HK-2 (cell line): ENCODE data around the gene ZNF225.
"Not testable (repeated sequence)": the region's sequence is repeated elsewhere in the genome, so short reads cannot be mapped to it uniquely, and the experiment has no call there.

Experiments
- DNase-seq: peaks from one replicate; pipeline ENCODE4 v3.0.0-alpha.2; 2018; ENCODE audit not compliant: unreplicated experiment

Gene ZNF225

DNA sequence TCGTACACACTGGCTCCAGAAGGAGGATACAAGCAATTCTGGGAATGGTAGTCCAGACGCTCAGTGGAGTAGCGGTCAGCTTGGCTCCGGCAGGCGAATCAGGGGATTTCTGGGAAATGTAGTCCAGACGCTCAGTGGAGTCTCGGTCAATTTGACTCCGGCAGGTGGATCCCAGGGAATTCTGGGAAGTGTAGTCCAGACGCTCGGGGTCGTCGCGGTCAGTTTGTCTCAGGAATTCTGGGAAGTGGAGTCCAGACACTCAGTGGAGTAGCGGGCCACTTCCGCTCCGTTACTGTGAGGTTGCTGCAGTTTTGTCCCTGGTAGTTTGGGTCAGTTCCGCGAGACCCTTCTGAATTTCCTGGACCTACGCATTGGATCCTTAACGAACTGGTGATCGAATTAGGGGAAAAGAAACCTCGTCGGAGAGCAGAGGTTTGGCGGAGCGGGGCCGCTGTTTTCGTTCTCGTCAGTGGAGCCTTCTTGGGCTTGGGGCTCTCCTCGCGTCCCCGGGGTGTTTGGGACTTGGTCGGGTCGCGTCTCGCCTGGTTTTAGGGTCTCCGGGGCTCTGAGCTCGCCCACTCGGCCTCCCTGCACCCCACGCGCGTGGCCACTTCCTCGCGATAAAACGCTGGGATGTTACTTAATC, at the start of gene ZNF225:
ZNF225 (plus strand) TSS at position 262 of the 646 bp plus-strand sequence. CDS start 2,429 bp downstream, outside the sequence.
- peak; percentile 94 for DNase-seq

GRCh38 chr19:44066305-44066704, 46.9 kb upstream of the ZNF225 start:
- DNase-seq: no peak

GRCh38 chr19:44069415-44069814, 43.8 kb upstream of the ZNF225 start:
- DNase-seq: no peak

GRCh38 chr19:44071824-44072542, 41.2 kb upstream of the ZNF225 start, which contains the start of gene ZNF284:
ZNF284 (plus strand) TSS chr19:44072159; CDS start chr19:44076390, 4,231 bp downstream.
- DNase-seq: peak; percentile 87

DNA sequence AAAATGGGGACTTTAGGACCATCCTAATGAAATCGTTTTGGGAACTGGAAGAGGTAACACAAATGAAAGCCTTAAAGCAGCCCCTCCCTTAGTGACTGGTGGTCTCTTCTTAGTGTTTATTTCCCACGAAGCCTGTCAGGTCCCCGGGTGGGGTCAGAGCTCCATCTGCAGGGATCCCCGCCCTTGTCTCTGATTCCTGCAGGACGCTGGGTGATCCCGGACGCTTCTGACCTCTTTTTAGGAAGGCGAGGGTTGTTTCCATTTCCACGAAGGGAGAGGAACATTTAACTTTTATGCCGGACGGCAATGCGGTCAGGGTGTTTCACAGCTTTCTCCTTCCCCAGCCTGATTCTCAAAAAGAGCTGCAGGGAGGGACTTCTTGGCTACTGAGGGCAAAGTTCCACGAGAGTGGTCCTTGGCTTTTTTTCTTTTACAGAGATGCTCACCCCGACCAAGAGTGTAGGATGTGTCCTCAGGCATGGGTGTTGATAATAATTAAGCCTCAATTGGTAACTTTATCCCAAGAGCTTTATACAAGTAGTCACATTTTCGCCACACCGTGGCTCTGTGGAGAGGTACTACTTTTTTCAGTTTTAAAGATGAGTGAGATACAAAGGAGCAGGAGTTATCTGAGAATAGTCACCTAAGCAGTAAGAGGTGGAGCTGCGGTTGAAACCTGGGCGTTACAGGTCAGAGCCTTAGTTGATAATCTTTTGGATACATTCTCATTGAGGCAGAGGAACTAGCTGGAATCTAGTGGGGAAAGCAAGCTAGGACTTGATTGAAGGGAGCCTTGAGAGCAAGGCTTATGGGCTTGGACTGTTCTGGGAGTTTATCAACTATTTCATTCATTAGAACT, 40.4 kb upstream of the ZNF225 start:
- peak; percentile 13 for DNase-seq

- DNase-seq: no peak
Observed at GRCh38 chr19:44076325-44076724, 36.9 kb upstream of the ZNF225 start.

GRCh38 chr19:44092108-44092507, 21.1 kb upstream of the ZNF225 start:
- no peak for DNase-seq

GRCh38 chr19:44093931-44094765, 19.1 kb upstream of the ZNF225 start, which contains the start of gene ZNF224:
ZNF224 (plus strand) TSS chr19:44094361; CDS start chr19:44097874, 3,513 bp downstream.
- peak; percentile 92 for DNase-seq

DNA sequence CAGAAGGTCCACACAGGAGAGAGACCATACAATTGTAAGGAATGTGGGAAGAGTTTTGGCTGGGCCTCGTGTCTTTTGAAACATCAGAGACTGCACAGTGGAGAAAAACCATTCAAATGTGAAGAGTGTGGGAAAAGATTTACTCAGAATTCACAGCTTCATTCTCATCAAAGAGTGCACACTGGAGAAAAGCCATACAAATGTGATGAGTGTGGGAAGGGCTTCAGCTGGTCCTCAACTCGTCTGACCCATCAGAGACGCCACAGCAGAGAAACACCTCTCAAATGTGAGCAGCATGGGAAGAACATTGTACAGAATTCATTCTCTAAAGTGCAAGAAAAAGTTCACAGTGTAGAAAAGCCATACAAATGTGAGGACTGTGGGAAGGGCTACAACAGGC, 5.4 kb upstream of the ZNF225 start:
- DNase-seq: no peak

GRCh38 chr19:44109458-44109857, 3.7 kb upstream of the ZNF225 start:
- DNase-seq: no peak

- DNase-seq: no peak
Observed at GRCh38 chr19:44111910-44112463, 1.2 kb upstream of the ZNF225 start.

- DNase-seq: no peak
Observed at GRCh38 chr19:44112802-44113137, 429 bp upstream of the ZNF225 start.

DNA sequence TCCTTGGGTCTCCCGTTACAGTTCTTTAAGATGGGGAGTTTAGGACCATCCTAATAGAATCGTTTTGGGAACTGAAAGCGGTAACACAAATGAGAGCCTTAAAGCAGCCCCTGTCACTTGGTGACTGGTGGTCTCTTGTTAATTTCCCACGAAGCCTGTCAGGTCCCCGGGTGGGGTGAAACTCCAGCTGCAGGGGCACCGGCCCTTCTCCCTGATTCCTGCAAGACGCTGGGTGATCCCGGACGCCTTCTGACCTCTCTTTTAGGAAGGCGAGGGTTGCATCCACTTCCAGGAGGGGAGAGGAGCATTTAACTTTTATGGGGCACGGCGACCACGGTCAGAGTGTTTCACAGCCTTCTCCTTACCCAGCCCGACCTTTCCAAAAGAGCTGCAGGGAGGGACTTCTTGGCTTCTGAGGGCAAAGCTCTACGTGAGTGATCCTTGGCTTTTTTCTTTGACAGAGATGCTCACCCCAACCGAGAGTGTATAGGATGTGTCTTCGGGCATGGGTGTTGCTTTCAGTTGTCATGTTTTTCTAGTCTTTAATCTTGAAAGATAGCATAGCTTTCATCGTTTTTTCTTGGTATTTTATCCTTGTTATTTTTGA, 688 bp downstream of the ZNF225 start:
- peak; percentile 18 for DNase-seq

DNA sequence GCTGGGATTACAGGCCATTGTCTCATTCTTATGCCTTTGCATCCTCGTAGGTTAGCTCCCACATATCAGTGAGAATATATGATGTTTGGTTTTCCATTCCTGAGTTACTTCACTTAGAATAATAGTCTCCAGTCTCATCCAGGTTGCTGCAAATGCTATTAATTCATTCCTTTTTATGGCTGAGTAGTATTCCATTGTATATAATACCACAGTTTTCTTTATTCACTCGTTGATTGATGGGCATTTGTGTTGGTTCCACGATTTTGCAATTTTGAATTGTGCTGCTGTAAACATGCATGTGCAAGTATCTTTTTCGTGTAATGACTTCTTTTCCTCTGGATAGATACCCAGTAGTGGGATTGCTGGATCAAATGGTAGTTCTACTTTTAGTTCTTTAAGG, 8.0 kb downstream of the ZNF225 start:
- not testable (repeated sequence) for DNase-seq

DNA sequence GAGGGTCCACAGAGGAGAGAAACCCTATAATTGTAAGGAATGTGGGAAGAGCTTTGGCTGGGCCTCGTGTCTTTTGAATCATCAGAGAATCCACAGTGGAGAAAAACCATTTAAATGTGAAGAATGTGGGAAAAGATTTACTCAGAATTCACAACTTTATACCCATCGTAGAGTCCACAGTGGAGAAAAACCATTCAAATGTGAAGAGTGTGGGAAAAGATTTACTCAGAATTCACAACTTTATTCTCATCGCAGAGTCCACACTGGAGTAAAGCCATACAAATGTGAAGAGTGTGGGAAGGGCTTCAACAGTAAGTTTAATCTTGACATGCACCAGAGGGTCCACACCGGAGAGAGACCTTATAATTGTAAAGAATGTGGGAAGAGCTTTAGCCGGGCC, 18.8 kb downstream of the ZNF225 start:
- DNase-seq: no peak

DNA sequence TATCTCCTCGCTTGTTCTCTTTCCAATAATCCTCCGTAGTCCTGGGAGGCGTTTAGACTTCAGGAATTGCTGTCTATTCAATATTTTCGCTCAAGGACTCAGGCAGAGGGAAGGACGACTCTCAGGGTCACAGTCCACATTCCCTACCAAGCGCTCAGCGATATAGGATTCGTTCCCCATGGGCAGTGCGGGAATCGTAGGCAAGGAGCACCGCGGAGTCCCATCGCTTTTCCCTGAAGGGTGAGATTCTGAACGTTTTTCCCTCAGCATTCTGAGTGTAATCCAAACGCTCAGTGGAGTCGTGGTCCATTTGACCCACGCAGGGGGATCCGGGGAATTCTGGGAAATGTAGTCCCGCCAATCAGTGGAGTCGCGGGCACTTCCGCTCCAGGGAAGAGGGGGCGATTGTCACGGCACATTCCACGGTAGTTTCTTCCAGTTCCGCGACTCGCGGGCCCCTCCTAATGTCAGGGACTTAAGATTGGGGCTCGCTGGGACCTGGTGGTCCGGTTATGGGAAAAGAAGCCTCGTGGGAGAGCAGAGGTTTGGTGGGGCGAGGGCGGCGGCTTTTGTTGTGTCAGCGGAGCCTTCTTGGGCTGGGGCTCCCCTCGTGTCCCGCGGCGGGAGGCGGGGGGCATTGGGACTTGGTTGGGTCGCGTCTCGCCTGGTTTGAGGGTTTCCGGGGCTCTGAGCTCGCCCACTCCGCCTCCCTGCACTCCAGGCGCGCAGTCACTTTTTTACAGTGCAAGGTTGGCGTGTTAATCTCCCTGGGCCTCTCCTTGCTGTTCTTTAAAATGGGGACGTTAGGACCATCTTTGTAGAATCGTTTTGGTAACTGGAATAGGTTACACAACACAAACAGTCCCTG, 28.2 kb downstream of the ZNF225 start, which contains the start of gene ZNF234:
ZNF234 (plus strand) TSS at position 364 of the 868 bp plus-strand sequence. CDS start 3,079 bp downstream, outside the sequence.
- peak; percentile 75 for DNase-seq

DNA sequence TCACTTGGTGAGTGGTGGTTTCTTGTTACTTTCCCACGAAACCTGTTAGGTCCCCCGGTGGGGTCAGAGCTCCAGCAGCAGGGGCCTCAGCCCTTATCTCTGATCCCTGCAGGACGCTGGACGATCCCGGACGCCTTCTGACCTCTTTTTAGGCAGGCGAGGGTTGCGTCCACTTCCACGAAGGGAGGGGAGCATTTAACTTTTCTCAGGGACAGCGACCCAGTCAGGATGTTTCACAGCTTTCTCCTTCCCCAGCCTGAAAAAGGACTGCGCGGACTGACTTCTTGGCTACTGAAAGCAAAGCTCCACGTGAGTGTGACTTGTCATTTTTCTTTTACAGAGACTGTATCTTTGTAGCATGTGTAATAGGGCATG, 28.8 kb downstream of the ZNF225 start:
- DNase-seq: no peak

DNA sequence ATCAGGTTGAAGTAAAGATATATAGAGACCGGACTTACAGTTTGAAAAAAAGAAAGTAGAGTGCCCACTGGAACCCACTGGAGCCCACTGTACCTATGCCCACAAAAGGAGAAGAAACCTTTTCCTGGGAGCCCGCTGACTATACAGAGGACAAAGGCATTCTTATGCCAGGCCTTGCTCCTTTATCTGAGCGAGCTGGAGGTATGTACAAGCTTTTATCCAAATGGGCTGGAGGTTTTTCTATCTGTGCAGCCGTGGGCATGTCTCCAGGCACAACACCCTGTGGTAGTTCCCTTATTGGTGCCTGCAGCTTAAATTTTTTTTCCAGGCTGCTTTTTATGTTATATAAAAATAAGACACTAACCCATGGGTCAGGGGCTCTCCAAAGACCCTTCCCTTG, 36.6 kb downstream of the ZNF225 start:
- no peak for DNase-seq

DNA sequence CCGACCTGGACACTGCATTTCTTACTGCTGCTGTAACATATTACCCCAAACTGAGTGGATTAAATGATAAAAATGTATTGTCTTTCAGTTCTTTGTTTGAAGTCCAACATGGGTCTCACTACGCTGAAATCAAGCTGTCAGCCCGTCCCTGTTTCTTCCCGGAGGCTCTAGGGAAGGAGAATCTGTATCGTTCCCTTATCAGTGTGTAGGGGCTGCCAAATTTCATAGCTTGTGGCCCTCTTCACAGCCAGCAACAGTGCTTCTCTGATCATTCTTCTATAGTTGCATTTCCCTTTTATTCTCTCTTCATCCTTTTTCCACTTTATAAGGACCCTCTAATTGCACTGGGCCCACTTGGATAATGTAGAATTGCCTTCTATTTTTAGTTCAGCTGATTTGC, 38.3 kb downstream of the ZNF225 start:
- DNase-seq: no peak

- DNase-seq: no peak
Observed at GRCh38 chr19:44156475-44156874, 43.3 kb downstream of the ZNF225 start.
